GM12873 (cell line): ENCODE data around the gene PTMS.

Experiments
- CTCF ChIP-seq: IDR thresholded peaks from 2 replicates; pipeline ENCODE4 v1.5.1; 2012; ENCODE audit warnings: low read depth, mild to moderate bottlenecking, moderate library complexity, low read length, control low read depth; ENCODE audit not compliant: insufficient read depth; ENCODE audit errors: missing control alignments

Gene PTMS

GRCh38 chr12:6775185-6776174 lies 9.3 kb downstream of the PTMS start:
- TF ChIP-seq CTCF, result no peak

GRCh38 chr12:6777386-6777785 lies 11.2 kb downstream of the PTMS start:
- TF ChIP-seq CTCF, result no peak

- TF ChIP-seq CTCF, result no peak
Measured at GRCh38 chr12:6778217-6778573, 12.0 kb downstream of the PTMS start.

- TF ChIP-seq CTCF, result peak; percentile 94
Measured at GRCh38 chr12:6778574-6779550, 12.7 kb downstream of the PTMS start.

GRCh38 chr12:6779708-6780432 lies 13.7 kb downstream of the PTMS start:
- TF ChIP-seq CTCF, result no peak

- TF ChIP-seq CTCF, result no peak
Measured at GRCh38 chr12:6780573-6780972, 14.4 kb downstream of the PTMS start.
